AG04450 (cell line): ENCODE results near the gene DPYSL4. TPM values are rescaled to one million over a fixed set of nuclear protein-coding genes. Genes with fewer than 3 reads are reported as not detected.

Experiments used
- CTCF ChIA-PET: fragments of 300-600, 350-600 bp; formaldehyde crosslinking; extraction: SDS; loops from one replicate; lab custom pipeline; 2022; ENCODE audit warnings: antibody characterized with exemption, inconsistent platforms; lab: Charles Lee
- POLR2A ChIA-PET: fragments of 350-600 bp; formaldehyde crosslinking; extraction: SDS; loops from one replicate; lab custom pipeline; 2021; ENCODE audit warnings: antibody characterized with exemption, inconsistent platforms; lab: Yijun Ruan, JAX
- DNase-seq: peaks from one replicate; pipeline ENCODE4 v3.0.0-alpha.2; 2011; ENCODE audit warnings: low read depth, low spot score
- H3K27ac ChIP-seq: one replicate; pipeline ENCODE4 v1.5.1; 2012; ENCODE audit warnings: low read depth, low read length, control low read depth
- H3K27me3 ChIP-seq: one replicate; pipeline ENCODE4 v1.6.0; 2012; ENCODE audit warnings: low read length; ENCODE audit not compliant: control insufficient read depth, insufficient read depth
- H3K4me3 ChIP-seq: 2 replicates; pipeline ENCODE4 v1.5.1; 2011; ENCODE audit warnings: mild to moderate bottlenecking, low read depth, low read length, control low read depth
- H3K9me3 ChIP-seq: 2 replicates; pipeline ENCODE4 v1.5.1; 2012; ENCODE audit warnings: low read length; ENCODE audit not compliant: control insufficient read depth, insufficient read depth
- polyA minus RNA-seq: library from RNA; depleted of rRNA, polyadenylated mRNA; stranded (reverse); fragments of >200 nt; gene quantifications from 2 replicates; pipeline ENCODE4 v1.2.3, GENCODE V29; 2011; rRNA and poly(A)+ RNA removed
- polyA plus RNA-seq: library from polyadenylated mRNA; depleted of rRNA; stranded (reverse); fragments of >200 nt; gene quantifications from 2 replicates; pipeline ENCODE4 v1.2.3, GENCODE V29; 2011; rRNA removed
- TF ChIP-seq, protein P1 (sequence below): IDR thresholded peaks from 2 replicates; pipeline ENCODE4 v1.5.1; 2011; ENCODE audit warnings: low read depth, low read length, control low read depth, inconsistent platforms

The DPYSL4 gene
- polyA plus RNA-seq (9.0 and 12.7 TPM in 2 replicates), polyA minus RNA-seq (6.9 and 9.6 TPM in 2 replicates)

DNA sequence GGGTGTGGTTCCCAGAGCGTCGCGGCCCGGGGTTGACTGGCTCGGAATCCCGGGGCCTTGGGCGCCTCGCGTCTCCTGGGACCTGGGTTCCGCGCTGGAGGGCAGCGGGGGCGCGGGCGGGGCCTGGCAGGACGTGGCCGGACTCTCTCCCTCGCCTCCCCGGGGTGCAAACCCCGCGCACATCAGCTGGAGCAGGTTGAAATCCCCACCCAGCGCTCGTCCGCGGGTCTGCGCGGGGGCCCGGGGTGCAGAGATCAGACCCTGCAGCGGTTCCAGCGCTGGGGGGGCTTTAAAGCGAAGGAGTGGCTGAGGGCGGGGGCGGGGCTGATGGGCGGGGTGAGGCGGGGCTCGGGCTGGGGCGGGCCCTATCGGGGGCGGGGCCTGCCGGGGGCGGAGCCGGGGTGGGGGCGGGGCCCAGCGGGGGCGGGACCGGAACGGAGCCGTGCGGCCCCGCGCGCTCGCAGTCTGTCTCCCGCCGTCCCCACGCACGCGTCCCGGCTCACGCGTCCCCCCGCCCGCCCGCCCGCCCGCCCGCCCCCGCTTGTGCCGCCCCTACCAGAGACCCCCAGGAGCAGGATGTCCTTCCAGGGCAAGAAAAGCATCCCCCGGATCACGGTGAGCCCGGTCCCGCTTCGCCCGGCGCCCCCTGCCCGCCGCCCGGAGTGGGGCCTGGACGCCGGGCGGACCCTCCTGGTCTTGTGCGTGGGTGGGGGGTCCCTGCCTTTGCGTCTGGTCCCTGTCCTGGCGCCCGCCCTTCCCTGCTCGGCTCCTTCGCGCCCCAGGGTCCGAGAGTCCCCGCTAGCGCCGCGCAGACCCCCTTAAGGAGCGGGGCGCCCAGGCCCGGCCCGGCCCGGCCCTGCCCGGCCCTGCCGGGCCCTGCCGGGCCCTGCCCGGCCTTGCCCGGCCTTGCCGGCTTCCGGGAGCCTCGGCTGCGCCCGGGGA lies at the start of gene DPYSL4:
Gene DPYSL4, plus strand, starts transcription at position 461 of the 942 bp plus-strand sequence. Its CDS starts 116 bp downstream, at position 577.
- Histone ChIP-seq H3K9me3 (peaks cover 4% of the 10 kb centered on the region; the same call in 1 of the 2 replicates), H3K27me3 (peaks cover 29% of the 10 kb centered on the region), H3K4me3 (peak within 1 kb of the TSS; percentile 67), H3K27ac (no peak within 1 kb of the TSS)
- CTCF ChIA-PET = no interaction called here
- no peak for DNase-seq
- TF ChIP-seq, protein P1, sequence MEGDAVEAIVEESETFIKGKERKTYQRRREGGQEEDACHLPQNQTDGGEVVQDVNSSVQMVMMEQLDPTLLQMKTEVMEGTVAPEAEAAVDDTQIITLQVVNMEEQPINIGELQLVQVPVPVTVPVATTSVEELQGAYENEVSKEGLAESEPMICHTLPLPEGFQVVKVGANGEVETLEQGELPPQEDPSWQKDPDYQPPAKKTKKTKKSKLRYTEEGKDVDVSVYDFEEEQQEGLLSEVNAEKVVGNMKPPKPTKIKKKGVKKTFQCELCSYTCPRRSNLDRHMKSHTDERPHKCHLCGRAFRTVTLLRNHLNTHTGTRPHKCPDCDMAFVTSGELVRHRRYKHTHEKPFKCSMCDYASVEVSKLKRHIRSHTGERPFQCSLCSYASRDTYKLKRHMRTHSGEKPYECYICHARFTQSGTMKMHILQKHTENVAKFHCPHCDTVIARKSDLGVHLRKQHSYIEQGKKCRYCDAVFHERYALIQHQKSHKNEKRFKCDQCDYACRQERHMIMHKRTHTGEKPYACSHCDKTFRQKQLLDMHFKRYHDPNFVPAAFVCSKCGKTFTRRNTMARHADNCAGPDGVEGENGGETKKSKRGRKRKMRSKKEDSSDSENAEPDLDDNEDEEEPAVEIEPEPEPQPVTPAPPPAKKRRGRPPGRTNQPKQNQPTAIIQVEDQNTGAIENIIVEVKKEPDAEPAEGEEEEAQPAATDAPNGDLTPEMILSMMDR = no peak
- POLR2A ChIA-PET = no interaction called here

DNA sequence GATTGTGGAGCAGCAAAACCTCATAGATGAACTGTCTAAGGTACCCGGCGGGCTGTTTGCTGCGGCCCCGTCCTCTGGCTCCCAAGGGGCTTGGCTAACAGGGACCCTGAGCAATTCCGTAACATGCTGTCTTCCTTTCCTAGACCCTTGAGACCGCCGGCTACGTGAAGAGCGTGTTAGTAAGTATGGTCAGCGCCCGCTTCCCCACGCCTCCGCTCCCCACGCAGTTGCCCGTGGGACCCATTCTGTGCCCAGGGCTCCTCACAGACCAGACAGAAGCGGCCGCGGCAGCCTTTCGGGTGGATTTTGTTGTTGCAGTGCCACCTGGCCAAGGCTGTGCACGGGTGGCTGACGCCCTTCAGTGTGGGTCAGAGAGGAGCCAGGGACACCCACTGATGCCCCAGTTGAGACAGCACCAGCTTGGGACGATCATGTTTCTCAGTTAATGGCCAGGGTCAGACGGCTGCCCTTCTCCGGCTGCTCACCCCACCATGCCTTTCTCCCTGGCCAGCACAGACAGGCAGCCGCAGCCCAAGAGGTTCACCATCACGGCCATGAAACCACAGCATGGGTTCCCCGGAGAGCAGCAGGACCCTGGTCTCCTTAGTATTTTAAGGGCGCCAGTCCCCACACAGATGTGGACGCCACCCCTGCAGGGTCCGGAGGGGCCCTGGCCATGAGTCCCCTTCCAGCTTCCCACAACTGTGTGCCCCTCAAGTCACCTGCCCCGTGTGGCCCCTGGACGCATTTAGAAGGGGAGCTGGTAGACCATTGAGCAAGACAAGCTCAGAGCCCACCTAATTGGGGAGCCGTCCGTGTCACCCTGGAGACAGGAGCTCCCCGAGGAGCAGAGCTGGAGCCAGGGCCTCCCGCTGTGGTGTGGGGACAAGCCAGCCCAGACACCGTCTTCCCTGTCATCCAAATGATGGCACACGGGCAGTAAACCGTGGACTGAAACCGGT lies 49.4 kb upstream of the DPYSL4 start:
- TF ChIP-seq, protein P1 = no peak
- Histone ChIP-seq H3K9me3 (peaks cover 14% of the 10 kb centered on the region; the same call in 1 of the 2 replicates), H3K4me3 (no peak overlapping the region), H3K27me3 (peaks cover 12% of the 10 kb centered on the region), H3K27ac (no peak overlapping the region)
- POLR2A ChIA-PET = no interaction called here
- no peak for DNase-seq
- CTCF ChIA-PET = no interaction called here

DNA sequence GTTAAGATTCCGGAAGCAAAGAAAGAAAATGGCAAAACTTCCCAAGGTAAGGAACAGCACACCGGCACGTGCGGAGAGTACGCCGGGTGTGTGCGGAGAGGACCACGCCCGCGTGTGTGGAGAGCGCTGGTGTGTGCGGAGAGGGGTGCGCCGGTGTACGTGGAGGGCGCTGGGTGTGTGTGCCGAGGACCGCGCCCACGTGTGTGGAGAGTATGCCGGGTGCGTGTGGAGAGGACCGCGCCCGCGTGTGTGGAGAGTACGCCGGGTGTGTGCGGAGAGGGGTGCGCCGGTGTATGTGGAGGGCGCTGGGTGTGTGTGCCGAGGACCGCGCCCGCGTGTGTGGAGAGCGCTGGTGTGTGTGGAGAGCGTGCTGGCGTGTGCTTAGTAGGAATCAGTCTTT lies 48.6 kb upstream of the DPYSL4 start:
- CTCF ChIA-PET = no interaction called here
- Histone ChIP-seq H3K27ac (no peak overlapping the region), H3K4me3 (no peak overlapping the region), H3K9me3 (peaks cover 14% of the 10 kb centered on the region; the same call in 1 of the 2 replicates), H3K27me3 (peaks cover 5% of the 10 kb centered on the region)
- no peak for DNase-seq
- TF ChIP-seq, protein P1 = no peak
- POLR2A ChIA-PET = no interaction called here

DNA sequence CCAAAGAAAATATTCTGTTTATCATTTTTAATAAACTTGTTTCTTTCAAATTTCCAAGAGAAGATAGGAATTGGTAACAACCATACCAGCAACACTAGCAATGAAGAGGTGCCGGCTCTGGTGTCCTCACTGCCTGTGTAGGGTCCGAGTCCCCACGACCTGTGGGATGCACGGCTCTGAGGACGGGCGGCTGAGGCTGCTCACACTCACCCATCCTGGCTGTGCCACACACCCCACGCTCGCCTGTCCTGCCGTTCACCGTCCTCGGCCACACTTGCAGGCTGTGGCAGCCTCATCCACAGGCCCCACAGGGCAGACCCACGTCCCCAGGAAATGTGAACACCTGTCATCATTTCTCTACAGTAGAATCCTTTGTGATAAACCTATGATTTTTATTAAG lies 48.2 kb upstream of the DPYSL4 start:
- H3K27ac ChIP-seq = no peak overlapping the region
- H3K9me3 ChIP-seq = peaks cover 12% of the 10 kb centered on the region; the same call in 1 of the 2 replicates
- peaks cover 2% of the 10 kb centered on the region for H3K27me3 ChIP-seq
- H3K4me3 ChIP-seq = no peak overlapping the region
- TF ChIP-seq, protein P1 = no peak
- ChIA-PET CTCF (no interaction called here), POLR2A (no interaction called here)
- no peak for DNase-seq
